ENCODE data around the gene SLIT3. TPM values are rescaled to one million over a fixed set of nuclear protein-coding genes. Genes with fewer than 3 reads are reported as not detected.
A peak's percentile ranks its signal among the peaks of the same experiment; 100 is the strongest.

The SLIT3 gene
- total RNA-seq, 1 donor from 2014 or later, result 0.22 TPM

DNA sequence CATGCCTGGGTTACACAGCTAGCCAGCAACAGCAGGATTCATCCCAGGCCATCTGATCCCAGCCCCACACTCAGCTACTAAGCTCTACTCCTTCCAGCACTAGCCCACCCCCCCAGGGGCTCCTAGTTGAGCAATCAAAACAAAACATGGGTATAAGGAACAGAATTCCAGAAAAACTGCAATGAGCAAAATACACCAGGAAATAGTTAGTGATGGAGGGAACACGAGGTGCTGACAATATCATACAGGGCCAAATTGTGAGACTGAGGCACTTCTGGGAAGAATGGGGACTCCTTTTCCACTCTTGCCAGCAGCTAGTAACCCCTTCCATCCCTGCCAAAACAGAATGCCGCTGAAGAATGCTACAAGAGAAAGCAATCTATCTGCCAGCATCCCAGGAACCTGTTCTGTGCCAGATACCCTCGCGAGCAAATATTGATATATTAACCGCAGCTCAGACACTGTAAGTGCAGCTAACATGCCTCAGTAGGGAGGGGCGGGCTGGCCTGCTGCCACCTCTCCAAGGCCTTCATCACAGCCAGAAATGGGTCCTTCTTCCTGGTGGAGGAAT lies 161.4 kb downstream of the SLIT3 start:
- H3K9ac ChIP-seq, result no peak overlapping the region
- DNase-seq (ENCODE audit: low spot score), result no peak
- H3F3A ChIP-seq (ENCODE audit: low read depth), result no peaks in the 10 kb centered on the region
- H3K36me3 Mint-ChIP-seq, result no peaks in the 10 kb centered on the region
- no peaks in the 10 kb centered on the region for H3K36me3 ChIP-seq
- peaks cover 11% of the 10 kb centered on the region for H3K4me1 Mint-ChIP-seq
- no peak overlapping the region for H3K4me3 ChIP-seq
- peaks cover 3% of the 10 kb centered on the region for H3K9me3 Mint-ChIP-seq
- no peaks in the 10 kb centered on the region for H4K20me1 ChIP-seq (ENCODE audit: low read depth)
- H3K4me3 Mint-ChIP-seq, result peak overlapping the region; percentile 44
- no peaks in the 10 kb centered on the region for H3K4me1 ChIP-seq
- H3K27ac ChIP-seq, result no peak overlapping the region
- H2AFZ ChIP-seq (replicated peaks), result no peak overlapping the region
- no peaks in the 10 kb centered on the region for H3K79me2 ChIP-seq (ENCODE audit: low read depth)
- TF ChIP-seq, protein P1, sequence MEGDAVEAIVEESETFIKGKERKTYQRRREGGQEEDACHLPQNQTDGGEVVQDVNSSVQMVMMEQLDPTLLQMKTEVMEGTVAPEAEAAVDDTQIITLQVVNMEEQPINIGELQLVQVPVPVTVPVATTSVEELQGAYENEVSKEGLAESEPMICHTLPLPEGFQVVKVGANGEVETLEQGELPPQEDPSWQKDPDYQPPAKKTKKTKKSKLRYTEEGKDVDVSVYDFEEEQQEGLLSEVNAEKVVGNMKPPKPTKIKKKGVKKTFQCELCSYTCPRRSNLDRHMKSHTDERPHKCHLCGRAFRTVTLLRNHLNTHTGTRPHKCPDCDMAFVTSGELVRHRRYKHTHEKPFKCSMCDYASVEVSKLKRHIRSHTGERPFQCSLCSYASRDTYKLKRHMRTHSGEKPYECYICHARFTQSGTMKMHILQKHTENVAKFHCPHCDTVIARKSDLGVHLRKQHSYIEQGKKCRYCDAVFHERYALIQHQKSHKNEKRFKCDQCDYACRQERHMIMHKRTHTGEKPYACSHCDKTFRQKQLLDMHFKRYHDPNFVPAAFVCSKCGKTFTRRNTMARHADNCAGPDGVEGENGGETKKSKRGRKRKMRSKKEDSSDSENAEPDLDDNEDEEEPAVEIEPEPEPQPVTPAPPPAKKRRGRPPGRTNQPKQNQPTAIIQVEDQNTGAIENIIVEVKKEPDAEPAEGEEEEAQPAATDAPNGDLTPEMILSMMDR (IDR thresholded peaks at IDR 0.05), result no peak
- no peak for TF ChIP-seq EZH2phosphoT487 (IDR thresholded peaks at IDR 0.05)
- no peak for TF ChIP-seq EZH2 (IDR thresholded peaks at IDR 0.05)
- no peaks in the 10 kb centered on the region for H3K27me3 ChIP-seq
- H3K4me2 ChIP-seq, result no peak overlapping the region
- peak overlapping the region; percentile 27 for H3K27ac Mint-ChIP-seq
- H3K9me3 ChIP-seq (ENCODE audit: low read depth), result no peaks in the 10 kb centered on the region
- peaks cover 5% of the 10 kb centered on the region for H3K27me3 Mint-ChIP-seq (ENCODE audit: insufficient read depth, low read depth)

DNA sequence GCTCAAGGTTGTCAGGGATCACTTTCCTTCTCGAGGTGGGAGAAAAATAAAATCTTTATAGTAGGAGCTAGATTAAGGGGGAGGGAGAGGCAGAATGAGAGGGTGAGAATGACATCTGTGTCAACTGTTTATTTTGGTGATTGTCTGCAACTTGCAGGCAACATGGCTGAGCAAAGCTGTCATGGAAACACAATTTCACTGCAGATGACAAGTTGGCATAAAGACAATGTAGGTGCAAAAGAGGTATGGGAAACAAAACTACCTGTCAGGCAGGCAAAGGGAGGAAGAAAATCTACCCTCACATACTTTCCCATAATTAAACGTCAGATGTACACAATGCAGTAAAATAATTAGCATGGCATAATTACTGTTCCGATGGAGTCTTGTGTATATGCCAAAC lies 167.4 kb downstream of the SLIT3 start:
- peaks cover 11% of the 10 kb centered on the region for H3K4me1 Mint-ChIP-seq
- Histone ChIP-seq H3K79me2 (ENCODE audit: low read depth) (no peaks in the 10 kb centered on the region), H3K4me3 (no peak overlapping the region), H3K27ac (no peak overlapping the region), H4K20me1 (ENCODE audit: low read depth) (no peaks in the 10 kb centered on the region), H3K36me3 (no peaks in the 10 kb centered on the region), H3K9ac (no peak overlapping the region), H3K9me3 (ENCODE audit: low read depth) (no peaks in the 10 kb centered on the region), H3K4me2 (no peak overlapping the region), H3K27me3 (no peaks in the 10 kb centered on the region), H2AFZ (replicated peaks) (no peak overlapping the region), H3F3A (ENCODE audit: low read depth) (no peaks in the 10 kb centered on the region), H3K4me1 (no peaks in the 10 kb centered on the region)
- no peak for TF ChIP-seq EZH2phosphoT487 (IDR thresholded peaks at IDR 0.05)
- TF ChIP-seq, protein P1 (IDR thresholded peaks at IDR 0.05), result no peak
- no peak for TF ChIP-seq EZH2 (IDR thresholded peaks at IDR 0.05)
- H3K4me3 Mint-ChIP-seq, result no peak overlapping the region
- DNase-seq (ENCODE audit: low spot score), result no peak
- peaks cover 3% of the 10 kb centered on the region for H3K9me3 Mint-ChIP-seq
- no peak overlapping the region for H3K27ac Mint-ChIP-seq
- no peaks in the 10 kb centered on the region for H3K36me3 Mint-ChIP-seq
- peaks cover 2% of the 10 kb centered on the region for H3K27me3 Mint-ChIP-seq (ENCODE audit: insufficient read depth, low read depth)

DNA sequence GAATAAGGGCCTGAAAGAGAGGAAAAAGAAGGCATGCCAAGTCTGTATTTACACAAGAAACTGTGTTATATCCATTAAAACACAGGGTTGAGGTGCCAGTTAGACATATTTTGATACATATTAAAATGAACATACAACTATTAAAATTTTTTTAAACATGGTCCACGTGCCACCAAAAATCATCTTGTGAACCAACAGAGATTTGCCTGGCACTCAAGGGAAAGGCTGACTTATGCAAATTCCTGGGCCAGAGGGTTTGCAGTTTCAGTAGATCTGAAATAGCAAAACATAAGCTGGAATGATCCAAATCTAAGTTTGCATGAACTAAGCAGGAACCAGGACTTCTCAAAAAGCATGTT lies 168.7 kb downstream of the SLIT3 start:
- peaks cover under 1% of the 10 kb centered on the region for H3K9me3 Mint-ChIP-seq
- TF ChIP-seq EZH2 (IDR thresholded peaks at IDR 0.05) (no peak), EZH2phosphoT487 (IDR thresholded peaks at IDR 0.05) (no peak)
- TF ChIP-seq, protein P1 (IDR thresholded peaks at IDR 0.05), result no peak

More for the DNA sequence above, 168.7 kb downstream of the SLIT3 start:
- no peaks in the 10 kb centered on the region for H4K20me1 ChIP-seq (ENCODE audit: low read depth)
- H3K27me3 Mint-ChIP-seq (ENCODE audit: insufficient read depth, low read depth), result no peaks in the 10 kb centered on the region
- no peak overlapping the region for H2AFZ ChIP-seq (replicated peaks)
- H3K9ac ChIP-seq, result no peak overlapping the region
- H3F3A ChIP-seq (ENCODE audit: low read depth), result no peaks in the 10 kb centered on the region
- no peaks in the 10 kb centered on the region for H3K36me3 Mint-ChIP-seq
- no peak overlapping the region for H3K27ac ChIP-seq
- no peak overlapping the region for H3K4me2 ChIP-seq
- no peaks in the 10 kb centered on the region for H3K36me3 ChIP-seq
- peaks cover 6% of the 10 kb centered on the region for H3K4me1 ChIP-seq
- H3K9me3 ChIP-seq (ENCODE audit: low read depth), result no peaks in the 10 kb centered on the region
- H3K4me3 Mint-ChIP-seq, result no peak overlapping the region
- H3K79me2 ChIP-seq (ENCODE audit: low read depth), result no peaks in the 10 kb centered on the region
- no peak overlapping the region for H3K4me3 ChIP-seq
- no peak for DNase-seq (ENCODE audit: low spot score)
- H3K4me1 Mint-ChIP-seq, result peaks cover 12% of the 10 kb centered on the region
- no peak overlapping the region for H3K27ac Mint-ChIP-seq
- H3K27me3 ChIP-seq, result no peaks in the 10 kb centered on the region
